ENCODE data around the gene IGFL1. TPM values are rescaled to one million over a fixed set of nuclear protein-coding genes. Genes with fewer than 3 reads are reported as not detected.

The IGFL1 gene
- total and polyA plus RNA-seq, 10 of the 15 experiments (the other 5 are each of a cell fraction or from before 2014, with no cell fraction given): not detected

GRCh38 chr19:46201454-46202310 lies 27.9 kb upstream of the IGFL1 start:
- ATAC-seq: no peak
- no peaks in the 10 kb centered on the region for H3K9me3 ChIP-seq (replicated peaks; ENCODE audit: control insufficient read depth, insufficient read depth, low read length)
- H3K4me3 ChIP-seq: no peak overlapping the region
- H3K36me3 ChIP-seq (ENCODE audit: control insufficient read depth in 2 of 2, insufficient read depth in 2 of 2, low read length in 1 of 2): no peaks in the 10 kb centered on the region
- no peak overlapping the region for H3K27ac ChIP-seq (ENCODE audit: control insufficient read depth, insufficient read depth)
- intact Hi-C loops (cut with micrococcal nuclease; ENCODE audit: unreplicated experiment): no loop called here
- POLR2A ChIA-PET: no interaction called here
- no peak overlapping the region for H3K9ac ChIP-seq (ENCODE audit: control insufficient read depth, insufficient read depth, low read length)
- SMC1A ChIA-PET (ENCODE audit: uncharacterized antibody, unreplicated experiment): no interaction called here
- no TSS peak for BruUV-seq (replicated peaks)
- no peak for FAIRE-seq
- H4K20me1 ChIP-seq (ENCODE audit: control insufficient read depth, insufficient read depth): no peaks in the 10 kb centered on the region
- in situ Hi-C loops (cut with MboI): no loop called here
- no peaks in the 10 kb centered on the region for H3K79me2 ChIP-seq (ENCODE audit: control insufficient read depth, insufficient read depth, low read length)
- no peak overlapping the region for H3K4me2 ChIP-seq (ENCODE audit: control insufficient read depth, insufficient read depth)
- CTCF ChIA-PET: no interaction called here
- peaks cover 0 to 2% of the 10 kb centered on the region in 2 experiments; a peak in 2 of 4 replicates for H3K27me3 ChIP-seq (replicated peaks in 1 of 2; ENCODE audit: control insufficient read depth in 2 of 2, insufficient read depth in 2 of 2, low read length in 1 of 2)
- no peak for DNase-seq (ENCODE audit: low read depth, low spot score)
- no peak overlapping the region for H2AFZ ChIP-seq (ENCODE audit: control insufficient read depth, low read depth, low read length)
- H3K4me1 ChIP-seq (ENCODE audit: control insufficient read depth, insufficient read depth, low read length): no peaks in the 10 kb centered on the region
- RAD21 ChIA-PET (ENCODE audit: unreplicated experiment): no interaction called here
- WGBS (ENCODE audit: insufficient coverage, insufficient replicate concordance, low lambda C conversion rate, missing lambda C conversion rate): 17% methylated on average over 16 of the region's 16 CpGs
- TF ChIP-seq BHLHE40 (IDR thresholded peaks at IDR 0.05; ENCODE audit: borderline replicate concordance in 1 of 2, low read depth in 2 of 2, low read length in 1 of 2) (no peak), USF2 (IDR thresholded peaks at IDR 0.05; ENCODE audit: borderline replicate concordance, low read depth, low read length) (no peak), TAF1 (IDR thresholded peaks at IDR 0.05; ENCODE audit: borderline replicate concordance, low read depth, low read length) (no peak), EGR1 (IDR thresholded peaks at IDR 0.05; ENCODE audit: borderline replicate concordance in 1 of 2, low read depth in 2 of 2, low read length in 2 of 2) (no peak), NR2C1 (IDR thresholded peaks at IDR 0.05) (no peak), ZSCAN29 (IDR thresholded peaks at IDR 0.05) (no peak), BACH1 (IDR thresholded peaks at IDR 0.05; ENCODE audit: borderline replicate concordance) (no peak), BCLAF1 (IDR thresholded peaks at IDR 0.05) (no peak), IRF4 (IDR thresholded peaks at IDR 0.05; ENCODE audit: low read depth, low read length) (no peak), ZBTB4 (CRISPR knock-in tag; IDR thresholded peaks at IDR 0.05) (no peak), RUNX3 (IDR thresholded peaks at IDR 0.05; ENCODE audit: low read length) (no peak), CEBPZ (IDR thresholded peaks at IDR 0.05; ENCODE audit: low read depth, low read length) (no peak), POLR2A (IDR thresholded peaks at IDR 0.05; ENCODE audit: low read depth, low read length) (no peak)

All from GM12878 (cell line).